Amniotic epithelial cell (primary cell): Measurements from ENCODE around the gene MAP3K5.
"Not testable (repeated sequence)": the region's sequence is repeated elsewhere in the genome, so short reads cannot be mapped to it uniquely, and the experiment has no call there.

ENCODE experiments used
- DNase-seq: peaks from one replicate; pipeline ENCODE4 v3.0.0-alpha.2; 2010; ENCODE audit warnings: low read depth

The MAP3K5 gene

GRCh38 chr6:136609873-136610706, 182.2 kb downstream of the MAP3K5 start:
- DNase-seq: peak; percentile 100

DNA sequence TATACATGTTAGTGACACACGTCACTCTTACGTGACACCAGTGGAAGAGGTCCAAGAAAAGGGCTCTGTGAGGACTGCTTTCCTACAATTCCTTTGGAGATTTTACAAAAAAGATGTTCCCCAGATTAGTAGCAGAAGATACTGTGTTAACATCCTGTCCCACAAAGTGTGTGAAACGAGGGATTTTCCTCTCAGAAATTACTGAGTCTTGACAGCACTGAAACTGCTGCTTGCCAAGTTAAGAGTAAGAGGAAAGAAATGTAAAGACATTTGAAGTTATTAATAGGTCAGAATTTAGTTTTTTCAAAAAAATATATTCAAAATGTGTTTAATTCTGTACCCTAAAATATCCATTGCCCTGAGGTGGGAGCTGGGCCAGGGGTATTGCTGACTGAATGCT, 183.3 kb downstream of the MAP3K5 start:
- DNase-seq: peak; percentile 76

- DNase-seq: peak; percentile 75
These were observed 184.1 kb downstream of the MAP3K5 start for GRCh38 chr6:136607932-136608772.

GRCh38 chr6:136607204-136607931, 184.9 kb downstream of the MAP3K5 start:
- DNase-seq: peak; percentile 85

- peak; percentile 91 for DNase-seq
These were observed 187.3 kb downstream of the MAP3K5 start for GRCh38 chr6:136604928-136605510.

DNA sequence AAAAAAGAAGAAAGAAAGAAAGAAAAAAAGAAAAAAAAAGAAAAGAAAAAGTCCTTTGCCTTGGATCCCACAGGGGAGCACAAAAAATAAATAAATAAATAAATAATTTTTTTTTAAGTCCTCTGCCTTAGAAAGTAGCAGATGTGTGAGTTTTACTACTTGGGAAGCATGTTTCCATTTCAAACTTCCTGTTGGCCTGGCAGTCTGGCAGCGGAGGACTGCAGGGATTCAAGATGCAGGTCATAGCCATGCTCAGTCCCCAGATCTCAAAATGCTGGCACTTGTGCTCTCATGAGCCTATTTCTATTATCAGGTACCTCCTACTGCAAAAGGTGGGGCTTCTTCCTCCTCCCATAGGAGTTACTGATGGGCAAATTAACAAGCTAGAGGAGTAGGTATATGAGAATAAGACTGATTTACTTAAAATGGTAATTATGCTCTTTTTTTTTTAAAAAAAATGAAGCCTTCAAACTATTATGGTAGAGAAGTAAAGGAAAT, 187.9 kb downstream of the MAP3K5 start:
- no peak for DNase-seq

- peak; percentile 50 for DNase-seq
These were observed 191.5 kb downstream of the MAP3K5 start for GRCh38 chr6:136600818-136601217.

GRCh38 chr6:136599329-136600011, 192.8 kb downstream of the MAP3K5 start:
- DNase-seq: no peak

GRCh38 chr6:136598048-136598447, 194.2 kb downstream of the MAP3K5 start:
- no peak for DNase-seq

GRCh38 chr6:136594671-136595070, 197.6 kb downstream of the MAP3K5 start:
- no peak for DNase-seq

- DNase-seq: peak; percentile 100
These were observed 198.4 kb downstream of the MAP3K5 start for GRCh38 chr6:136593748-136594490.

DNA sequence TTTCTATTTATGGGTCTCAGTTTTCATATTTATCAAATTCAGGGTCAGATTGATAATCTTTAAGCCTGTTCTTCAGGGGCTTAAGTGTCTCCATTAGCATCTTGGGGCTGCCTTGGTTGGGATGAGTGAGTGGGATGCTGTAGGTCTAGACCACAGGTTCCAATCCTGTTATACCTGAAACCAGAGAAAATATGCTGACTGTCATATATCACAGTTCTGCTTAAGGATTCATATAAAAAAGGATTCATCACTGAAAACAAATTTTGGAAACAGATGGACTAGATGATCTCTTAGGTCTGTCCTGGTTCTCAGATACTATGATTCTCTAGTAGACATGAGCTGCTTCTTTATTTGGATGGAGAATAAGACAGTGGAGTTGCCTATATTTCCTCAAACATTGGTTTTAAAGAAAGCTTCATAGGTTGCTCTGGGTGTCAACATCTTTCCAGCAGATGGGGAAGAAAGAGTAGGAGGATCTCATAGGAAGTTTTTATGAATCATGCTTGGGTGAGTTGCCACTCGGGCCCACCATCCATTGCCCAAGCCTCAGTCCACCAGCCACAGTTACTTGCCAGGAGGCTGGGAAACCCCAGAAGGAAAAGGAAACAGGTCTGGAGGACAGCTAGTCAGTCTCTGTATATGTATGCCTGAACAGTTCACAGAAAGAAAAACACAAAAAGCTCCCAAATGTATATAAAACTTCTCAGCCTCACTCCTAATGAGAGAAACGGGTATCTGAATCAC, 199.2 kb downstream of the MAP3K5 start:
- DNase-seq: peak; percentile 91

DNA sequence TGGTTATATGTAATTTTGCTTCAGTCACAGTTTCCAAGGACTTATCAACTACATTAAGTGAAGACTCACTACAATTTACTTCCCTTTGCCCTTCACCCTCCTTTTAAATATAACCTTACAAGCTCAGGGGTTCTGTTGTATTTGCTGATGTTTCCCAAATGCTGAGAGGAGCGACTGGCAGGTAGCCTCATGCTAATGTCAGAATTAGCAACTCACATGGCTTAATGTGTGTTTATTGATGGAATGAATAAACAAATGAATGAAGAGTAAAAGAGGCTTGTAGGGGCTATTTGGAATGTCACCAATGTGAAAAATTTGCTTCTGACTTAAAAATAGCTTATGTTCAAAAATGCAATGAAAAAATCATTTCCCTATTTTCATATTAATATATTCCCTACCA, 200.7 kb downstream of the MAP3K5 start:
- DNase-seq: no peak

DNA sequence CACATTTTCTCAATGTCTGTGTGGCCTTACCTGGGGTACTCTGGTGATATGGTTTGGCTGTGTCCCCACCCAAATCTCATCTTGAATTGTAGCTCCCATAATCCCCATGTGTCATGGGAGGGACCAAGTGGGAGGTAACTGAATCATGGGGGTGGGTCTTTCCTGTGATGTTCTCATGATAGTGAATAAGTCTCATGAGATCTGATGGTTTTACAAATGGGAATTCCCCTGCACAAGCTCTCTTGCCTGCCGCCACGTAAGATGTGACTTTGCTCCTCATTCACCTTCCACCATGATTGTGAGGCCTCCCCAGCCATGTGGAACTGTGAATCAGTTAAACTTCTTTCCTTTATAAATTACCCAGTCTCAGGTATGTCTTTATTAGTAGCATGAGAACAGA, 201.4 kb downstream of the MAP3K5 start:
- DNase-seq: not testable (repeated sequence)

- DNase-seq: no peak
These were observed 204.8 kb downstream of the MAP3K5 start for GRCh38 chr6:136587527-136587926.

GRCh38 chr6:136586295-136586694, 206.0 kb downstream of the MAP3K5 start:
- DNase-seq: peak; percentile 98

DNA sequence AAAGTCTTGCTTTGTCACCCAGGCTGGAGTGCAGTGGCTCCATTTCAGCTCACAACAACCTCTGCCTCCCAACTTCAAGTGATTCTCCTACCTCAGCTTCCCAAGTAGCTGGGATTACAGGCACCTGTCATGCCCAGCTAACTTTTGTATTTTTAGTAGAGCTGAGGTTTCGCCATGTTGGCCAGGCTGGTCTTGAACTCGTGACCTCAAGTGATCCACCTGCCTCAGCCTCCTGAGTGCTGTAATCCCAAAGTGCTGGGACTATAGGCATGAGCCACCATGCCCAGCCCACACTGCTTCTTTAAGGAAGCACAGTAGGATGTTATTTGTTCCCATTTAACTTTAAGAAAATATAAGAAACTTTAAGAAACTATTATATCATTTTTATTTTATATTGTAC, 206.8 kb downstream of the MAP3K5 start:
- not testable (repeated sequence) for DNase-seq

DNA sequence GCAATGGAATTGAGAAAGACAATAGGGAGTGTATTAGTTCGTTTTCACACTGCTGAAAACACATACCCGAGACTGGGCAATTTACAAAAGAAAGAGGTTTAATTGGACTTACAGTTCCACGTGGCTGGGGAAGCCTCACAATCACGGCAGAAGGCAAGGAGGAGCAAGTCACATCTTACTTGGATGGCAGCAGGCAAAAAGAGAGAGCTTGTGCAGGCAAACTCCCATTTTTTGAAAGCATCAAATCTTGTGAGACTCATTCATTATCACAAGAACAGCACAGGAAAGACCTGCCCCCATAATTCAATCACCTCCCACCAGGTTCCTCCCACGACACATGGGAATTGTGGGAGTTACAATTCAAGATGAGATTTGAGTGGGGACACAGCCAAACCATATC, 208.0 kb downstream of the MAP3K5 start:
- not testable (repeated sequence) for DNase-seq

- peak; percentile 94 for DNase-seq
These were observed 209.4 kb downstream of the MAP3K5 start for GRCh38 chr6:136582711-136583471.
